ENCODE data around the gene DIP2A. TPM values are rescaled to one million over a fixed set of nuclear protein-coding genes. Genes with fewer than 3 reads are reported as not detected.

DIP2A gene
- total and polyA plus RNA-seq, 2 of the 8 experiments (the other 6 are each of a cell fraction or from before 2014, with no cell fraction given): 16.0 to 27.1 TPM

DNA sequence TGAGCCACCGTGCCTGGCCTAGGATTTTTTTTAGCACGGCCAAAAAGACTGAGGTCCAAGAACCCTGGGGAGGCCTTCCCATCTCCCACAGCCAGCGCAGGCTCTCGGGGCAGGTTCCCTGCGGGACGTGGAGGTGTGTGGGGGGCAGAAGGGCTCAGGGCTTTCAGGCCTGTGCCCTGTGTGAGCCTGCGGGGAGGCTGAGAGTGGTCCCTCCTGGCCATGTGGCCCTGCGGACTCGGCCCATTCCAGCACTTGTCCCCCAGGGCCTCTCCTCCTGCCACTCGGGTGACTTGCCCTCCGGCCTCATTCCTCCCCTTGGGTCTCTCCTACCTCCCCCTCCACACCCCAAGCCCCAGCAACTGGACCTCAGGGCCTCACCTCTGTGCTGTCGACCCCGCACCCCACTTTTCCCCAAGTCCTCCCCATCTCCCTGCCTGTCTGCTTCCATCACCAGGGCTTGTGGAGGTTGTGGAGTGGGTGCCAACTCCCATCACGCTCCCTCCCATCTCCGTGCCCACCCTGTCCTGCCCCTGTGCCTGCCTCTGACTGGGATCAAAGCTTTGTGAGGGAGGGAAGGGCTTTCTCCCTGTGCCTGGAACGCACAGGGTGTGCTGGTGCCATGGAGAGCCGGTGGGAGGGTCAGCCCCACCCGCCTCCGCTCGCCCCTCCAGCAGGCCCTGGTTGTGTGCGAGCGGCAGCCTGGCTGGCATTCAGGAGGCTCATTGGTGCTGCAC is 32.2 kb upstream of the DIP2A start:
- no peak overlapping the region; the same call in 1 of the 2 replicates for H4K8ac ChIP-seq (ENCODE audit: extremely low read depth, insufficient read depth, low read length)
- no peak overlapping the region for H2AFZ ChIP-seq (ENCODE audit: low read length)
- ChIA-PET CTCF (ENCODE audit: partially characterized antibody) (interaction anchor here (0.6 to 2.3 kb wide), 2 partner anchors 9 to 1012 kb away, joined by 3 to 6 read pairs; no protein-coding TSS in a partner anchor), POLR2A (ENCODE audit: partially characterized antibody) (interaction anchor here (1.6 kb wide), 1 partner anchor 10 kb away, joined by 3 read pairs; no protein-coding TSS in a partner anchor)
- no peak overlapping the region for H3K27ac ChIP-seq (ENCODE audit: low read depth, low read length)
- no peak overlapping the region for H3K4me2 ChIP-seq (ENCODE audit: insufficient read depth in 1 of 2, low read depth in 2 of 2, low read length in 2 of 2)
- no peak overlapping the region for H2BK12ac ChIP-seq (ENCODE audit: low read depth, low read length)
- no peak overlapping the region for H2BK15ac ChIP-seq (ENCODE audit: low read length)
- H2BK120ac ChIP-seq (replicated peaks; ENCODE audit: low read depth, low read length): no peak overlapping the region
- no peak overlapping the region for H3K4me3 ChIP-seq (ENCODE audit: extremely low read depth in 1 of 4, insufficient read depth in 2 of 4, low read depth in 3 of 4, low read length in 4 of 4)
- no peak overlapping the region for H4K5ac ChIP-seq (ENCODE audit: insufficient read length, low read depth, low read length)
- H3K9me3 ChIP-seq (ENCODE audit: insufficient read depth in 2 of 2, low read depth in 1 of 2, low read length in 1 of 2): no peaks in the 10 kb centered on the region
- H2AK5ac ChIP-seq (ENCODE audit: low read depth, low read length): no peak overlapping the region
- H2BK5ac ChIP-seq (ENCODE audit: low read depth, low read length): 0 out of 2 replicates have a peak overlapping the region, but pooled peaks have one; percentile 12
- no peak overlapping the region for H4K91ac ChIP-seq (replicated peaks; ENCODE audit: insufficient read length, low read length)
- no peak overlapping the region for H3K14ac ChIP-seq (ENCODE audit: insufficient read length)
- H4K20me1 ChIP-seq (replicated peaks in 1 of 2; ENCODE audit: control insufficient read depth in 1 of 2, insufficient read depth in 2 of 2, low read length in 2 of 2): no peaks in the 10 kb centered on the region
- no peaks in the 10 kb centered on the region for H3K27me3 ChIP-seq (replicated peaks in 1 of 4; ENCODE audit: control insufficient read depth in 3 of 4, extremely low read depth in 1 of 4, insufficient read depth in 3 of 4, low read length in 3 of 4)
- H2BK20ac ChIP-seq (ENCODE audit: low read length): no peak overlapping the region
- no peak for FAIRE-seq
- 0 out of 2 replicates have a peak, but pooled peaks cover 2% of the 10 kb centered on the region for H3K23me2 ChIP-seq (ENCODE audit: low read depth, low read length)
- no peak for DNase-seq (ENCODE audit: low read depth in 1 of 2, low spot score in 2 of 2)
- no peak overlapping the region for H3K23ac ChIP-seq (ENCODE audit: insufficient read length)
- no peaks in the 10 kb centered on the region for H3K79me2 ChIP-seq (ENCODE audit: control insufficient read depth in 1 of 2, insufficient read depth in 2 of 2, low read length in 2 of 2)
- peak overlapping the region; percentile 69 for H3K4ac ChIP-seq (replicated peaks; ENCODE audit: insufficient read length, low read depth, low read length)
- H3K9ac ChIP-seq (replicated peaks in 1 of 4; ENCODE audit: extremely low read depth in 1 of 4, low read depth in 3 of 4, low read length in 3 of 4): no peak overlapping the region
- no peak overlapping the region for H3K56ac ChIP-seq (replicated peaks; ENCODE audit: insufficient read length, low read depth, low read length)
- peaks cover 0 to 16% (median 6%) of the 10 kb centered on the region in 4 experiments; a peak in 5 of 7 replicates for H3K4me1 ChIP-seq (replicated peaks in 1 of 4; ENCODE audit: control insufficient read depth in 3 of 4, insufficient read depth in 4 of 4, low read length in 3 of 4)
- no peak overlapping the region for H3K18ac ChIP-seq (ENCODE audit: extremely low read depth, low read length)
- H3K36me3 ChIP-seq (ENCODE audit: control insufficient read depth in 2 of 4, insufficient read depth in 4 of 4, low read length in 3 of 4): peaks cover 13 to 35% (median 19%) of the 10 kb centered on the region in 4 experiments
- no peaks in the 10 kb centered on the region for H3K79me1 ChIP-seq (ENCODE audit: low read depth, low read length)
- WGBS, 2 experiments (ENCODE audit: extremely low coverage in 1 of 2, insufficient coverage in 1 of 2, insufficient read length in 1 of 2, insufficient replicate concordance in 2 of 2, low coverage in 1 of 2, low lambda C conversion rate in 2 of 2, missing lambda C conversion rate in 1 of 2): 92% methylated on average over 18 of the region's 22 CpGs; no CpG with 5 or more reads in 1 of the 2 experiments
- no peak for TF ChIP-seq KDM1A (IDR thresholded peaks at IDR 0.05; ENCODE audit: borderline replicate concordance, low read length)
